Measurements from ENCODE around the gene PIK3CA.

PIK3CA gene

DNA sequence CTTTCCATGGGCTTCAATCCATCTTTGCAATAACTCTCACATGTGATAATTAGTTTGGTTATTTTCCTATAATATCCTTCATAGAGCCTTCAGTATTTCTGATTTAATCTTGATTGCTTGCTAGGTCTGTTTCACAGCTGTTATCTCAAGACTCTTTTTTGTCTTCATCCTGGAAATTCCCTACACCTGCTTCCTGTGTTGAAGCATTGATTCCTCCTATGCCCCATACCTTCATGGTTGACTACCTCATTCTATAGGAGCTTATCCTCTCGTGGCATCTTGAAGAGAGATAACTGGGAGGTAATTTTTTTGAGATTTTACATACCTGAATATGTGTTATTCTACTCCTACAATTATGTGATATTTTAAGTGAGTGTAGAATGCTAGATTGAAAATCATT lies 26.7 kb downstream of the PIK3CA start:
- Mint-ChIP-seq H3K9me3 (peaks cover 13% of the 10 kb centered on the region), H3K27ac (no peak overlapping the region), H3K4me3 (no peak overlapping the region), H3K36me3 (ENCODE audit: low read depth) (peaks cover 1% of the 10 kb centered on the region), H3K4me1 (peaks cover 38% of the 10 kb centered on the region), H3K27me3 (no peaks in the 10 kb centered on the region)
- ATAC-seq (no peak), DNase-seq (no peak)

- DNase-seq, result no peak
- ATAC-seq, result no peak
- H3K27me3 Mint-ChIP-seq, result no peaks in the 10 kb centered on the region
- H3K4me3 Mint-ChIP-seq, result no peak overlapping the region
- H3K9me3 Mint-ChIP-seq, result peaks cover 13% of the 10 kb centered on the region
- H3K27ac Mint-ChIP-seq, result no peak overlapping the region
- peaks cover 37% of the 10 kb centered on the region for H3K4me1 Mint-ChIP-seq
- H3K36me3 Mint-ChIP-seq (ENCODE audit: low read depth), result no peaks in the 10 kb centered on the region
Measured at GRCh38 chr3:179175358-179175757, 27.2 kb downstream of the PIK3CA start.

DNA sequence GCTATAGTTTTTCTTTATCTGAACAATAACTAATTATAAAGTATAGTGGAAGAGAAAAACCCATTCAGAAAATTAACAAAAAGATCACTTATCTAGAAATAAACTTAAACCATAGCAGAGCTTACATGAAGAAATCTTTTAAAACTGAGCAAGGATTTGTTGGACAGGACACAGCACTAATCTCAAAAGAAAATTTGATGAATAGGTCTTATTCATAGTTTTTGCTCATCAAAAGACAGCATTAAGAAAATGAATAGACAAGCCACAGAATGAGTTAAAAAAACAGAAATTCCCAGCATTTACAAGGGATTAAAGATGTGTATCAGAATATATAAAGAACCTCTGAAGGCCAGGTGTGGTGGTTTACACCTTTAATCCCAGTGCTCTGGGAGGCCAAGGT lies 29.5 kb downstream of the PIK3CA start:
- H3K27me3 Mint-ChIP-seq, result no peaks in the 10 kb centered on the region
- DNase-seq (no peak), ATAC-seq (no peak)
- no peaks in the 10 kb centered on the region for H3K9me3 Mint-ChIP-seq
- H3K4me1 Mint-ChIP-seq, result peaks cover 33% of the 10 kb centered on the region
- no peak overlapping the region for H3K27ac Mint-ChIP-seq
- no peak overlapping the region for H3K4me3 Mint-ChIP-seq
- no peaks in the 10 kb centered on the region for H3K36me3 Mint-ChIP-seq (ENCODE audit: low read depth)

DNA sequence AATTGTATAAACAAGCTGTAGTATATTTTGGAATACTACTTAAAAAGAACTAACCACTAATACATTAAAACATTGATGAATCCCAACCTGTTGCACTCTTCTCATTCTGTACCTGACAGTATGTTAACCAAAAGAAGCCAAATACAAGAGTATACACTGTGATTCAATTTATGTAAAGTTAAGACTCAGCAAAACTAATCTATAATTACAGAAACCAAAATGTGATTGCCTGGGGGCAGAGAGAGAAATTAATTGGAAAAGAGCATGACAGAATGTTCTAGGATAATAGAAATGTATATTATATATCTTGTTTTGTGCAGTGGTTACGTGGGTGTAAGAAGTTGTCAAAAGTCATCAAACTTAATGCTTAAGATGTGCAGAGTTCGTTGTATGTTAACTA lies 31.1 kb downstream of the PIK3CA start:
- peaks cover 37% of the 10 kb centered on the region for H3K4me1 Mint-ChIP-seq
- H3K4me3 Mint-ChIP-seq, result no peak overlapping the region
- H3K27me3 Mint-ChIP-seq, result no peaks in the 10 kb centered on the region
- no peak overlapping the region for H3K27ac Mint-ChIP-seq
- ATAC-seq, result no peak
- no peaks in the 10 kb centered on the region for H3K9me3 Mint-ChIP-seq
- no peak for DNase-seq
- no peaks in the 10 kb centered on the region for H3K36me3 Mint-ChIP-seq (ENCODE audit: low read depth)

DNA sequence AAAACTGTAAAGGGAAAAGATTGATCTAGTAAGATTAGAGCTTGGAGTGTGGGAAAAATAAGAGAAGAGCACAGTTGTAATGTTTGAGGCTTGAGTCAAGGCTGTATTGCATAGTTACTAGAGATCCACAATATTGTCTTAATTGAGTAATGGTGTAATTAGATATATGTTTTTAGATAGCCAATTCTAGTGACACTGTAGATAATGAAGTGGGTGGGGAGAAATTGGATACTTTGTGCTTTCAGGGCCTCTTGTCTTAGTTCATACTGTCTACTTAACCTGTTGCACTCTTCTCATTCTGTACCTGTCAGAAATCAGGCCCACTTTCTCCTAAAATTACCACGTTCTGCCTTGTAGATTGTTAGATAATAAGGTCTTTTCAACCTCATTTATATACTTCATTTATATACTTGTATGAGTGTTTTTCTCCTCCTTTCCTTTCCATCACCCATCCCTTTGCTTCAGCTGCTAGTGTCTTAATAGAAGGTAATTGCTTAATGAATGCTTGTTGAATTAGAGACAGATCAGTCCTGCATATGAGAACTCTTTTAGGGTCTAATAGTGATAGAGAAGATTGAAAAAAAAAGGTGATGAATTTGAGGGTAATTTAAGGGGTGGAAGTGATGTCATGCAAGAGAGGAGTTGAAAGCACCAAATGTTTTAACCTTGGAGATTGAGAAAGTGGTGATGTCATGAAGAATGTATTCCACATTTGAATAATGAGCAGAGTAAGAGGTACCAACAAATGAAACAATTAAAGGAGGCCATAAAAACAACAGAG lies 32.0 kb downstream of the PIK3CA start:
- Mint-ChIP-seq H3K9me3 (no peaks in the 10 kb centered on the region), H3K27ac (no peak overlapping the region), H3K4me3 (no peak overlapping the region), H3K36me3 (ENCODE audit: low read depth) (no peaks in the 10 kb centered on the region), H3K4me1 (peaks cover 37% of the 10 kb centered on the region), H3K27me3 (no peaks in the 10 kb centered on the region)
- ATAC-seq (no peak), DNase-seq (no peak)

GRCh38 chr3:179181021-179181472 lies 32.9 kb downstream of the PIK3CA start:
- Mint-ChIP-seq H3K4me3 (no peak overlapping the region), H3K9me3 (no peaks in the 10 kb centered on the region), H3K36me3 (ENCODE audit: low read depth) (no peaks in the 10 kb centered on the region), H3K27ac (no peak overlapping the region), H3K27me3 (no peaks in the 10 kb centered on the region), H3K4me1 (peaks cover 31% of the 10 kb centered on the region)
- ATAC-seq (peak; percentile 87), DNase-seq (no peak)

DNA sequence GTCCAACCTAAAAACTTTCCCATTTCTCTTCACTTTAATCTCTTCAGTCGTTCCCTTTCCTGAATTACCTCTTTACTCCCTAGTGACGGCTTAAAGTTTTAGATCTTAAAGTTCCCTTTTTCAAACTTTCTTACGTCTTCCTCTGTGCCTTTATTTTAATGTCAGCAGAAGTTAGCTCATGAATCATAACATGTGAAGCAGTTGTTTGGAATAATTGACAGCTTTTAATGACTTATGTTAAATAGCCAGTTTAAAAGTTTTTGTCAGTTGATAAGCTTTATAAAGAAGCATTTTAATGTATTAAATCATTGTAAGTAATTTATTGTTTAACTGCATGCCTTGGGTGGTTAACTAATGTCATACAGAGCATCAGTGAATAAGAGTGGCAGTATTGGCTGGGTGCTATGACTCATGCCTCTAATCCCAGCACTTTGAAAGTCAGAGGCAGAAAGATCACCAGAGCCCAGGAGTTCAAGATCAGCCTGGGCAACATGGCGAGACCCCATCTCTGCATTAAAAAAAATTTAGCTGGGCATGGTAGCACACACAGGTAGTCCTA lies 33.9 kb downstream of the PIK3CA start:
- peak overlapping the region; percentile 62 for H3K27ac Mint-ChIP-seq
- DNase-seq, result no peak
- H3K36me3 Mint-ChIP-seq (ENCODE audit: low read depth), result no peaks in the 10 kb centered on the region
- ATAC-seq, result peak; percentile 81
- peaks cover 29% of the 10 kb centered on the region for H3K4me1 Mint-ChIP-seq
- no peaks in the 10 kb centered on the region for H3K9me3 Mint-ChIP-seq
- no peaks in the 10 kb centered on the region for H3K27me3 Mint-ChIP-seq
- peak overlapping the region; percentile 4 for H3K4me3 Mint-ChIP-seq

DNA sequence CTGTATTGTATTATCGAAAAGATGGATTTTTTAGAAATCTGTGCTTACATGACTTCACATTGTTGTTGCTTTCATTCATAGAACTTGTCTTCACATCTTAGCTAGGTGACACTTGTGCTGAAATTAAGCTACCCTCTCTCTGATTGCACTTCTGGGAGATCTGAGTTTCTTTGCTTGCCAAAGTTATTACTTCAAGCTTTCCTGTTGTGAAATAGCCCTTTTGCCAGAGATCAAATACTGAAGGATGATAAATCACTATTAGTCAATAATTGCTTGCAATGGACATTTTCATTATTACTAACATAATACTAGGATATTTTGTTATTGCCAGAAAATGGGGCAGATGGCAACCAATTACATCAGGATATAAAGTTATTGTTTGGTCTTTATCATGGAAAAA lies 34.7 kb downstream of the PIK3CA start:
- no peak for ATAC-seq
- Mint-ChIP-seq H3K9me3 (no peaks in the 10 kb centered on the region), H3K4me3 (no peak overlapping the region), H3K27ac (no peak overlapping the region), H3K27me3 (no peaks in the 10 kb centered on the region), H3K36me3 (ENCODE audit: low read depth) (no peaks in the 10 kb centered on the region), H3K4me1 (peaks cover 26% of the 10 kb centered on the region)
- no peak for DNase-seq

GRCh38 chr3:179184826-179185225 lies 36.7 kb downstream of the PIK3CA start:
- Mint-ChIP-seq H3K4me3 (no peak overlapping the region), H3K27ac (no peak overlapping the region), H3K9me3 (no peaks in the 10 kb centered on the region), H3K27me3 (no peaks in the 10 kb centered on the region), H3K4me1 (peaks cover 28% of the 10 kb centered on the region), H3K36me3 (ENCODE audit: low read depth) (no peaks in the 10 kb centered on the region)
- no peak for ATAC-seq
- DNase-seq, result no peak

- Mint-ChIP-seq H3K27ac (no peak overlapping the region), H3K36me3 (ENCODE audit: low read depth) (no peaks in the 10 kb centered on the region), H3K9me3 (no peaks in the 10 kb centered on the region), H3K4me1 (peaks cover 37% of the 10 kb centered on the region), H3K27me3 (no peaks in the 10 kb centered on the region), H3K4me3 (no peak overlapping the region)
- DNase-seq (no peak), ATAC-seq (no peak)
Measured at GRCh38 chr3:179186426-179186825, 38.3 kb downstream of the PIK3CA start.

DNA sequence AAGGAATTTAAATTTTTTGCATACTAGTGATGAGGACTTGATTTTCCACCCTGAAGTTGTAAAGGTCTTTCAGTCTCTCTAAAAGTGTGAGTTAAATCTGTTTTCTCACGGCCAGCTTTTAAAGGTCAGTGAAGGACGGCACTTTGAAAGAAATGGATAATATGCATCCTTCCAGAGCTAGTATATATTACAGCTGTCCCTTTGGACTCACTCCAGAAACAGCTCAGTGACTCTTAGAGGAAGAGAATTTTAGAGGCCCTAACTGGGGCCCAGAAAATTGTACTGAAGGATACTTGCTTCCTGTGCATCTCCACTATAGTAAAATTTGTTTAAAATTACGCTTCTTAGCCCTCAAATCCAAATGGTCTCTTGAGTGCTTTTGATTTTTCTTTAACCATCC lies 41.6 kb downstream of the PIK3CA start:
- no peaks in the 10 kb centered on the region for H3K27me3 Mint-ChIP-seq
- no peak overlapping the region for H3K27ac Mint-ChIP-seq
- H3K4me3 Mint-ChIP-seq, result no peak overlapping the region
- peaks cover 45% of the 10 kb centered on the region for H3K4me1 Mint-ChIP-seq
- DNase-seq (no peak), ATAC-seq (no peak)
- no peaks in the 10 kb centered on the region for H3K36me3 Mint-ChIP-seq (ENCODE audit: low read depth)
- no peaks in the 10 kb centered on the region for H3K9me3 Mint-ChIP-seq

- Mint-ChIP-seq H3K4me1 (peaks cover 47% of the 10 kb centered on the region), H3K9me3 (no peaks in the 10 kb centered on the region), H3K27ac (no peak overlapping the region)
Measured at GRCh38 chr3:179190581-179190980, 42.4 kb downstream of the PIK3CA start.

DNA sequence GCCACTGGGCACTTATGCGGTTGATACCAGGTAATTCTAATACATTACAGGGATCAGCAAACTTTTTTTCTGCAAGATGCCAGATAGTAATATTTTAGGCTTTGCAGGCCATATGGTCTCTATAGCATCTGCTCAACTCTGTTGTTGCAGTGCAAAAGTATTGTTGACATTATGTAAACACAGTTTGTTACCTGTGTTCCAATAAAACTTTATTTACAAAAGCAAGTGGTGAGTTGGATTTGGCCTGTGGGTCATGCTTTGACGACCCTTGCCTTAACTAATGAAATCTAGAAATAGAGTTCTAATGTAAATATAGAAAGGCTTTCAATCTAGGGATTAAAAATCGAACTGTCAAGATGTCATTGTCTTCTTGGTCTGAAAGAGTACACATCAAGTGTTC lies 44.4 kb downstream of the PIK3CA start:
- Mint-ChIP-seq H3K27ac (no peak overlapping the region), H3K4me1 (peaks cover 63% of the 10 kb centered on the region)

More at GRCh38 chr3:179190581-179190980, 42.4 kb downstream of the PIK3CA start:
- Mint-ChIP-seq H3K27me3 (no peaks in the 10 kb centered on the region), H3K36me3 (ENCODE audit: low read depth) (no peaks in the 10 kb centered on the region), H3K4me3 (no peak overlapping the region)
- ATAC-seq (no peak), DNase-seq (no peak)

GRCh38 chr3:179194931-179195330 lies 46.8 kb downstream of the PIK3CA start:
- no peaks in the 10 kb centered on the region for H3K27me3 Mint-ChIP-seq
- ATAC-seq, result no peak
- peaks cover 55% of the 10 kb centered on the region for H3K4me1 Mint-ChIP-seq

More for the DNA sequence above, 44.4 kb downstream of the PIK3CA start:
- no peaks in the 10 kb centered on the region for H3K27me3 Mint-ChIP-seq
- no peaks in the 10 kb centered on the region for H3K36me3 Mint-ChIP-seq (ENCODE audit: low read depth)
- no peak overlapping the region for H3K4me3 Mint-ChIP-seq
- no peak for DNase-seq
- ATAC-seq, result no peak
- no peaks in the 10 kb centered on the region for H3K9me3 Mint-ChIP-seq

GRCh38 chr3:179196098-179196497 lies 47.9 kb downstream of the PIK3CA start:
- no peak overlapping the region for H3K4me3 Mint-ChIP-seq

More at GRCh38 chr3:179194931-179195330, 46.8 kb downstream of the PIK3CA start:
- Mint-ChIP-seq H3K36me3 (ENCODE audit: low read depth) (peaks cover 2% of the 10 kb centered on the region), H3K27ac (no peak overlapping the region), H3K4me3 (no peak overlapping the region), H3K9me3 (no peaks in the 10 kb centered on the region)
- no peak for DNase-seq

More at GRCh38 chr3:179196098-179196497, 47.9 kb downstream of the PIK3CA start:
- DNase-seq, result no peak
- peak; percentile 36 for ATAC-seq
- Mint-ChIP-seq H3K36me3 (ENCODE audit: low read depth) (peaks cover 6% of the 10 kb centered on the region), H3K27ac (no peak overlapping the region), H3K4me1 (peaks cover 52% of the 10 kb centered on the region), H3K9me3 (no peaks in the 10 kb centered on the region), H3K27me3 (no peaks in the 10 kb centered on the region)
